ENCODE data around the gene CADM2.

DNA sequence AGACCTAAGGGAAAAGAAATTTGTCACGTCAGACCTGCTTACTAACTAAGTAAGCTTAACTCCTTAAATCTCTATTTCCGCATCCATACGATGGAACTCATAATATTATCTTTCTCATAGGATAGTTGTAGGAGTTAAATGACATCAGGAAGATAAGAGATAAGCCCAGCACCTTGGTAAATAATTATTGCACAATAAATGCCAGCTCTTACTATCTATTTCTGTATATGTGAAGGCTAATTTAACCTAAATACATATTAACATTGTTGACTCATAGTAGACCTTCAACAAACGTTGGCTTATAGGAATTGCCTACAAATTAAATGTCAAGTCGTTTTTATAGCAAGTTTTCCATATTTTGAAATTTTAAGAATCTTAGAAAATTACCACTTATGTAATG is 709.0 kb downstream of the CADM2 start:
- TF ChIP-seq CTCF (conservative IDR thresholded peaks at IDR 0.05; ENCODE audit: low read depth, low read length) (no peak), EZH2 (IDR thresholded peaks at IDR 0.05; ENCODE audit: borderline replicate concordance, low read depth, low read length, poor library complexity, severe bottlenecking) (no peak)

Data from A673 (cell line).